Activated T-helper 2 cell treated with anti-CD3 and anti-CD28 coated beads, Interferon-gamma antibody, Interleukin-2, Interleukin-4, amounts not matched to agents 10 μg/mL and 5 μg/mL and 100 μg/mL, durations not matched to agents 14 hours and 24 hours and 36 hours (primary cell): ENCODE results near the gene PITRM1. TPM values are rescaled to one million over a fixed set of nuclear protein-coding genes. Genes with fewer than 3 reads are reported as not detected.
"Not testable (repeated sequence)": the region's sequence is repeated elsewhere in the genome, so short reads cannot be mapped to it uniquely, and the experiment has no call there.

Source experiments
- DNase-seq: peaks from one replicate; pipeline ENCODE4 v3.0.0; 2021; ENCODE audit warnings: low spot score
- H3K27ac Mint-ChIP-seq: one replicate; pipeline ENCODE4 v1.8.0; 2021; ENCODE audit warnings: mixed read lengths
- H3K27me3 Mint-ChIP-seq: one replicate; pipeline ENCODE4 v1.8.0; 2021; ENCODE audit warnings: low read depth, mixed read lengths
- H3K36me3 Mint-ChIP-seq: one replicate; pipeline ENCODE4 v1.8.0; 2021; ENCODE audit warnings: low read depth, mixed read lengths
- H3K4me1 Mint-ChIP-seq: one replicate; pipeline ENCODE4 v1.8.0; 2021; ENCODE audit warnings: low read depth, mixed read lengths
- H3K4me3 Mint-ChIP-seq: one replicate; pipeline ENCODE4 v1.8.0; 2021; ENCODE audit warnings: low read depth, mild to moderate bottlenecking, moderate library complexity, mixed read lengths
- H3K9me3 Mint-ChIP-seq: one replicate; pipeline ENCODE4 v1.8.0; 2021; ENCODE audit warnings: mixed read lengths
- intact Hi-C: fragments of 100-400 bp; cut with micrococcal nuclease; formaldehyde crosslinking; loops from one replicate; pipeline ENCODE4 v1.15.1; 2023
- total RNA-seq: library from RNA; stranded (reverse); gene quantifications from 2 replicates; pipeline ENCODE4 v1.2.3, GENCODE V29; 2022

Gene PITRM1
- total RNA-seq, 1 donor from 2014 or later: 84.5 TPM

- Mint-ChIP-seq H3K4me1 (no peaks in the 10 kb centered on the region), H3K27ac (no peak overlapping the region), H3K36me3 (peaks cover 91% of the 10 kb centered on the region), H3K9me3 (no peaks in the 10 kb centered on the region), H3K27me3 (no peaks in the 10 kb centered on the region), H3K4me3 (no peak overlapping the region)
- no peak for DNase-seq
- intact Hi-C loops: no loop called here
Observed at GRCh38 chr10:3115685-3116084, 56.9 kb downstream of the PITRM1 start.

GRCh38 chr10:3113343-3113720, 59.2 kb downstream of the PITRM1 start:
- H3K9me3 Mint-ChIP-seq: no peaks in the 10 kb centered on the region
- peaks cover 93% of the 10 kb centered on the region for H3K36me3 Mint-ChIP-seq
- H3K4me3 Mint-ChIP-seq: no peak overlapping the region
- DNase-seq: no peak
- H3K4me1 Mint-ChIP-seq: no peaks in the 10 kb centered on the region
- intact Hi-C loops: no loop called here
- no peaks in the 10 kb centered on the region for H3K27me3 Mint-ChIP-seq
- H3K27ac Mint-ChIP-seq: no peak overlapping the region

- Mint-ChIP-seq H3K27ac (no peak overlapping the region), H3K4me3 (no peak overlapping the region), H3K9me3 (no peaks in the 10 kb centered on the region), H3K36me3 (peaks cover 92% of the 10 kb centered on the region), H3K27me3 (no peaks in the 10 kb centered on the region), H3K4me1 (no peaks in the 10 kb centered on the region)
- no peak for DNase-seq
- intact Hi-C loops: no loop called here
Observed at GRCh38 chr10:3111621-3112163, 60.9 kb downstream of the PITRM1 start.

DNA sequence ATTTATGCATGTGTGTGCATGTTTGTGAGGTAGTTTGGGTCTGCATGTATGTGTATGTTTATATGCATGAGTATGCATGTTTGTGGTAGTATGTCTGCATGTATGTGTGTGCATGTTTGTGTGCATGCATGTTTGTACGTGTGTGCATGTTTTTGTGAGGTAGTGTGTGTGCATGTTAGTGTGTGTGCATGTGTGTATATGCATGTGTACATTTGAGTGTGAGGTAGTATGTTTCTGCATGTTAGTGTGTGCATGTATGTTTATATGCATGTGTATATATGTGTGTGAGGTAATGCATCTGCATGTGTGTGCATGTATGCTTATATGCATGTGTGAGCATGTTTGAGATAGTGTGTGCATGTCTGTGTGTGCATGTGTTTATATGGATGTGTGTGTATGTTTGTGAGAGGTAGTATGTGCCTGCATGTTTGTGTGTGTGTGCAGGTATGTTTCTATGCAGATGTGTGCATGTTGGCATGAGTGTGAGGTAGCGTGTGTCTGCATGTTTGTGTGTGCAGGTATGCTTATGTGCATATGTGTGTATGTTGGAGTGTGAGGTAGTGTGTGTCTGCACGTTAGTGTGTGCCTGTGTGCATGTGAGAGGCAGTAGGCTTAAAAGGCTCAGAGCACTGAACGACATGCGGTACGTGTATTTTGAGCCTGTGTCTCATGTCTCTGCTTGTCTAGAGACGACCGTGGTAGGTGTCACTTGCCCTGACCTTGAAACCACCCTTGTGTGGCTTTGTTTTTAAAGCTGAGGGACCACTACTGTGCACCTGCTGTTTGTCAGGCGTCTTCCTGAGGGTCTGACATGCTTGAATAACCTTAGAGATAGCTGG, 61.6 kb downstream of the PITRM1 start:
- no peaks in the 10 kb centered on the region for H3K4me1 Mint-ChIP-seq
- no peak for DNase-seq
- intact Hi-C loops: no loop called here
- no peaks in the 10 kb centered on the region for H3K9me3 Mint-ChIP-seq
- no peaks in the 10 kb centered on the region for H3K27me3 Mint-ChIP-seq
- no peak overlapping the region for H3K4me3 Mint-ChIP-seq
- no peak overlapping the region for H3K27ac Mint-ChIP-seq
- peaks cover 86% of the 10 kb centered on the region for H3K36me3 Mint-ChIP-seq

DNA sequence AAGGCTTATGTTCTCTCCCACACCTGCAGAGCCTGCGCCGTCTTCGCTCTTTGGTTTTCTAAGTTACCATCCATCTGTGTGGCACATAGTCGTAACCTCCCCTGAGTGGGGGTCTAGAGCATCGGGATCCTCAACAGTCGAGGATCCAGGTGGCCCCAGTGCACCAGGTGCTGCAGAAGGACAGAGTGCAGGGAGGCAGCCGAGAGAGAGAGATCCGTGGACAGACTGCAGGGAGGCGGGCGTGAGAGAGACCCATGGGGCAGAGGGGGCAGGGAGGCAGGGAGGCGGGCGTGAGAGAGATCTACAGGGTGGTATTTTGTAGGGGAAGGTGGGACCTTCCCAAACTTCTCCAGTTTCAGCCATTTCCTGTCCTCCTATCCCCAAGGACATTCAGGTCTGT, 62.9 kb downstream of the PITRM1 start:
- no peak for DNase-seq
- Mint-ChIP-seq H3K9me3 (no peaks in the 10 kb centered on the region), H3K4me1 (no peaks in the 10 kb centered on the region), H3K4me3 (no peak overlapping the region), H3K36me3 (peaks cover 84% of the 10 kb centered on the region), H3K27me3 (no peaks in the 10 kb centered on the region), H3K27ac (no peak overlapping the region)
- intact Hi-C loops: no loop called here

- no peak overlapping the region for H3K4me3 Mint-ChIP-seq
- intact Hi-C loops: no loop called here
- H3K4me1 Mint-ChIP-seq: no peaks in the 10 kb centered on the region
- peaks cover 84% of the 10 kb centered on the region for H3K36me3 Mint-ChIP-seq
- DNase-seq: no peak
- no peaks in the 10 kb centered on the region for H3K9me3 Mint-ChIP-seq
- no peak overlapping the region for H3K27ac Mint-ChIP-seq
- no peaks in the 10 kb centered on the region for H3K27me3 Mint-ChIP-seq
Observed at GRCh38 chr10:3109196-3109595, 63.4 kb downstream of the PITRM1 start.

DNA sequence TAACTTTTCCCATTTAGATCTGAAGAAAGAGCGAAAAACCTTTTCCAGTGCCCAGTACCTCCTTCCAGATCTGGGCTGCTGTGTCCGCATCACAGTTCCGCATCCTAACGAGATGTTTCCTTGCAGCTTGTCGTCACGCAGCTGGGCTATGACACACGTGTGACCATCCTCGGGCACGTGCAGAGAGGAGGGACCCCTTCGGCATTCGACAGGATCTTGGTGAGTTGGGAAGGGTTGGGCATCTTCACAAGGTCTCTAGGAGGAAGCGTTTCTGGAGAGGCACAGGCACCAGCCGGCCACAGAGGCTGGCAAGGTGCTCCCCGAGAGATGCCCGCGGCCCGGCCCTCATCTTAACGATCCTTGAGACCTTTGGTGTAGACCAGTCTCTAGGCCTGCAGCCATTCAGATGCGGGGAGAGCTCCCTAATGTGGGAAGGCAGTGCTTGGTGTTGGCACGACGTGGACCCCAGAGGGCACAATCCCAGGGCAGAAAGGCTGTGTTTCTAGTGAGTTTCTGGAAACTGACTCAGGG, 63.9 kb downstream of the PITRM1 start:
- Mint-ChIP-seq H3K27ac (no peak overlapping the region), H3K4me1 (no peaks in the 10 kb centered on the region), H3K4me3 (no peak overlapping the region), H3K36me3 (peaks cover 85% of the 10 kb centered on the region), H3K27me3 (no peaks in the 10 kb centered on the region), H3K9me3 (no peaks in the 10 kb centered on the region)
- no peak for DNase-seq
- intact Hi-C loops: no loop called here

DNA sequence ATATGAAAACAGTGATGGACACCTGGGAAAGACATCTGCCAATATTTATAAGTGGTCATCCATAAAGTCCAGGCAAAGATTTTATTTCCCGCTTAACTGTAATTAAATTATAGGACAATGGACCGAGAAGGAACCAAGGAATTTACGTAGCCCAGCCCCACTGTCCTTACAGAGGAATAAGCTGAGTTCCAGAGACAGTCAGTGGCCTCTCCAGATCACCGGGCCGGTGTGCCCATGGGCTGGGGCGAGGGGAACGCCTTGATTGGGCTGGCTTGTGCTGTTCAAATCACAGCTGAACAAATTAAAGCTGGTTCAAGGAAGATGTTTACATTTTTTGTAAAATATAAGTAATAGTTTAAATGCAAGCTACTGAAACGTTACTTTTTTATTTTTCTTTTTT, 64.5 kb downstream of the PITRM1 start:
- H3K9me3 Mint-ChIP-seq: no peaks in the 10 kb centered on the region
- peaks cover 85% of the 10 kb centered on the region for H3K36me3 Mint-ChIP-seq
- H3K4me1 Mint-ChIP-seq: no peaks in the 10 kb centered on the region
- H3K27me3 Mint-ChIP-seq: no peaks in the 10 kb centered on the region
- H3K27ac Mint-ChIP-seq: no peak overlapping the region
- intact Hi-C loops: no loop called here
- no peak for DNase-seq
- no peak overlapping the region for H3K4me3 Mint-ChIP-seq

- peaks cover 2% of the 10 kb centered on the region for H3K4me1 Mint-ChIP-seq
- H3K36me3 Mint-ChIP-seq: peaks cover 85% of the 10 kb centered on the region
- no peak for DNase-seq
- H3K27me3 Mint-ChIP-seq: no peaks in the 10 kb centered on the region
- H3K4me3 Mint-ChIP-seq: no peak overlapping the region
- H3K27ac Mint-ChIP-seq: no peak overlapping the region
- intact Hi-C loops: no loop called here
- no peaks in the 10 kb centered on the region for H3K9me3 Mint-ChIP-seq
Observed at GRCh38 chr10:3107426-3107961, 65.1 kb downstream of the PITRM1 start.

GRCh38 chr10:3106928-3107425, 65.6 kb downstream of the PITRM1 start:
- intact Hi-C loops: no loop called here
- Mint-ChIP-seq H3K4me3 (no peak overlapping the region), H3K4me1 (peaks cover 2% of the 10 kb centered on the region), H3K27me3 (no peaks in the 10 kb centered on the region), H3K9me3 (no peaks in the 10 kb centered on the region), H3K27ac (no peak overlapping the region), H3K36me3 (peaks cover 84% of the 10 kb centered on the region)
- no peak for DNase-seq

GRCh38 chr10:3106328-3106727, 66.3 kb downstream of the PITRM1 start:
- intact Hi-C loops, H3K27me3 Mint-ChIP-seq, DNase-seq, H3K27ac Mint-ChIP-seq, H3K4me1 Mint-ChIP-seq, H3K9me3 Mint-ChIP-seq, H3K4me3 Mint-ChIP-seq: not testable (repeated sequence)
- H3K36me3 Mint-ChIP-seq: peaks cover 82% of the 10 kb centered on the region

DNA sequence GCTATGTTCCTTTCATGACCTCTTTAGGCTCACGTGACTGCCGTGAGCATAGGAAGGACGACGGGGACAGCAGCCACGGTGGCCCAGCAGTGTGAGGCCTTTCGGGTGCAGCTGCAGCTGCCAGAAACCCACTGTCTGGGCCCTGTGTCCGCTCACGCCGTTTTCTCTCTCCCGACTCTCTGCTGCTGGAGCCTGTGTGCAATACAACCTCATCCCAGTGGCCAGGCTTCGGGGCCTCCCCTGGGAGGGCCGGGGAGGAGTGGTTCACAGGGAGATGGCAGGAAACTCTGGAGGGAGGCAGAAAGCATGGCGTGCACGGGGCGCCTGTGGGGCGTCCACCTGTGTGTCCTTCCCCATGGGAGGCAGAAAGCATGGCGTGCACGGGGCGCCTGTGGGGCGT, 66.7 kb downstream of the PITRM1 start:
- H3K4me3 Mint-ChIP-seq: no peak overlapping the region
- intact Hi-C loops: no loop called here
- peaks cover 2% of the 10 kb centered on the region for H3K4me1 Mint-ChIP-seq
- no peaks in the 10 kb centered on the region for H3K9me3 Mint-ChIP-seq
- no peak for DNase-seq
- H3K27me3 Mint-ChIP-seq: no peaks in the 10 kb centered on the region
- peaks cover 82% of the 10 kb centered on the region for H3K36me3 Mint-ChIP-seq
- no peak overlapping the region for H3K27ac Mint-ChIP-seq

DNA sequence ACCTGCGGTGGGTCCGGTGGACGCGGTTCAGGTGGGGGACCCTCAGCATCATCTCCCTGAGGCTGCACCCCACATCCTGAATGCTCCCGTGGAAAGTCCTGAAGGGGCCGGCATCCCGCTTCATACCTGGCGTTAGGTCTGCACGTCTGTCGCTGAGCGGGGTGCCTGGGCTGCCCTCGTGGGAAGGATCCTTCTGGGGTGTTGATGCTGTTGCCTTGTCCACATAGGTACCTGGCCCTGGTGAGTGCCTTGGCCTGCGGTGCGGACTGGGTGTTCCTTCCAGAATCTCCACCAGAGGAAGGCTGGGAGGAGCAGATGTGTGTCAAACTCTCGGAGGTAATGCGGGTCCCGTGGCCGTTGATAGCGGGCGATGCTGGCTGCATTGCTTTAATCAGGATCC, 67.4 kb downstream of the PITRM1 start:
- H3K36me3 Mint-ChIP-seq: peaks cover 82% of the 10 kb centered on the region
- peaks cover 2% of the 10 kb centered on the region for H3K4me1 Mint-ChIP-seq
- no peak overlapping the region for H3K27ac Mint-ChIP-seq
- no peak overlapping the region for H3K4me3 Mint-ChIP-seq
- DNase-seq: no peak
- intact Hi-C loops: no loop called here
- no peaks in the 10 kb centered on the region for H3K9me3 Mint-ChIP-seq
- no peaks in the 10 kb centered on the region for H3K27me3 Mint-ChIP-seq
